BE2C (cell line): ENCODE data around the gene EFCAB8. TPM values are rescaled to one million over a fixed set of nuclear protein-coding genes. Genes with fewer than 3 reads are reported as not detected.
A peak's percentile ranks its signal among the peaks of the same experiment; 100 is the strongest.

ENCODE experiments used
- DNase-seq: peaks from one replicate; pipeline ENCODE4 v3.0.0-alpha.2; 2020
- H3K27me3 ChIP-seq: fragments of 250-450 bp; sonication (Bioruptor Pico); 2 replicates; pipeline ENCODE4 v1.5.1; 2020; ENCODE audit warnings: mild to moderate bottlenecking
- H3K36me3 ChIP-seq: fragments of 250-450 bp; sonication (Bioruptor Pico); 2 replicates; pipeline ENCODE4 v1.5.1; 2020; ENCODE audit warnings: mild to moderate bottlenecking
- H3K4me1 ChIP-seq: fragments of 250-450 bp; sonication (Bioruptor Pico); 2 replicates; pipeline ENCODE4 v1.5.1; 2020
- H3K4me3 ChIP-seq: 2 replicates; pipeline ENCODE4 v1.5.1; 2011; ENCODE audit warnings: low read depth, low read length
- H3K9me3 ChIP-seq: fragments of 250-450 bp; sonication (Bioruptor Pico); 2 replicates; pipeline ENCODE4 v1.5.1; 2020
- CTCF ChIP-seq: IDR thresholded peaks from 2 replicates; pipeline ENCODE4 v1.5.1; 2012; ENCODE audit warnings: mild to moderate bottlenecking, low read depth, low read length
- polyA plus RNA-seq: library from polyadenylated mRNA; unstranded; fragments of >200 nt; gene quantifications from one replicate; pipeline ENCODE4 v1.2.1, GENCODE V29; 2012; ENCODE audit warnings: low read depth, missing spikeins; ENCODE audit not compliant: insufficient read length, insufficient read depth

Gene EFCAB8
- polyA plus RNA-seq, result not detected

GRCh38 chr20:32858701-32859372 is at the start of gene EFCAB8:
EFCAB8 (plus strand) TSS chr20:32858923; CDS start chr20:32863793, 4,870 bp downstream.
- Histone ChIP-seq H3K36me3 (peaks cover 15% of the 10 kb centered on the region), H3K4me3 (no peak within 1 kb of the TSS)
- no peak for DNase-seq

DNA sequence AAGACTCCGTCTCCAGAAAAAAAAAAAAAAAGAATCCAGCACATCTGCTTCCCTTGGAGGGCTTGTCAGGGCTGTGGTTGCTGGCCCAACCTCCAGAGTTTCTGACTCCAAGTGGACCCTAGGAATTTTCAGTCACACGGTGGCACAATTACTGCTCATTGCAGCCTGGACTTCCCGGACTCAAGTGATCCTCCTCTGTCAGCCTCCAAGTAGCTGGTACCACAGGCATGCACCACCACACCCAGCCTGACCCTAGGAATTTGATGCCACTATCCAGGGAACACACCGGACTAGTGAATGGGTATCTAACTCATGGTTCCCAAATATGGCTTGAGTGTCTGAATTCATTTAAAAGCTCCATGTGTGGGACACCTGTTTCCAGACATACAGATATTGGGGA is 48.8 kb upstream of the EFCAB8 start:
- H3K9me3 ChIP-seq, result no peaks in the 10 kb centered on the region
- H3K4me3 ChIP-seq, result no peak overlapping the region
- H3K4me1 ChIP-seq, result no peaks in the 10 kb centered on the region
- no peak for DNase-seq
- TF ChIP-seq CTCF, result no peak
- H3K27me3 ChIP-seq, result no peaks in the 10 kb centered on the region
- H3K36me3 ChIP-seq, result no peaks in the 10 kb centered on the region

More at GRCh38 chr20:32858701-32859372, at the start of gene EFCAB8:
- TF ChIP-seq CTCF, result peak; percentile 18
- Histone ChIP-seq H3K4me1 (no peaks in the 10 kb centered on the region), H3K27me3 (no peaks in the 10 kb centered on the region), H3K9me3 (no peaks in the 10 kb centered on the region)

GRCh38 chr20:32810941-32811340 is 47.8 kb upstream of the EFCAB8 start:
- no peaks in the 10 kb centered on the region for H3K9me3 ChIP-seq
- no peak for DNase-seq
- H3K4me3 ChIP-seq, result no peak overlapping the region
- no peaks in the 10 kb centered on the region for H3K4me1 ChIP-seq
- TF ChIP-seq CTCF, result no peak
- H3K27me3 ChIP-seq, result no peaks in the 10 kb centered on the region
- H3K36me3 ChIP-seq, result no peaks in the 10 kb centered on the region

GRCh38 chr20:32811886-32812285 is 46.8 kb upstream of the EFCAB8 start:
- no peak overlapping the region for H3K4me3 ChIP-seq
- no peaks in the 10 kb centered on the region for H3K4me1 ChIP-seq
- TF ChIP-seq CTCF, result no peak
- no peak for DNase-seq
- H3K36me3 ChIP-seq, result no peaks in the 10 kb centered on the region
- no peaks in the 10 kb centered on the region for H3K27me3 ChIP-seq
- H3K9me3 ChIP-seq, result no peaks in the 10 kb centered on the region

DNA sequence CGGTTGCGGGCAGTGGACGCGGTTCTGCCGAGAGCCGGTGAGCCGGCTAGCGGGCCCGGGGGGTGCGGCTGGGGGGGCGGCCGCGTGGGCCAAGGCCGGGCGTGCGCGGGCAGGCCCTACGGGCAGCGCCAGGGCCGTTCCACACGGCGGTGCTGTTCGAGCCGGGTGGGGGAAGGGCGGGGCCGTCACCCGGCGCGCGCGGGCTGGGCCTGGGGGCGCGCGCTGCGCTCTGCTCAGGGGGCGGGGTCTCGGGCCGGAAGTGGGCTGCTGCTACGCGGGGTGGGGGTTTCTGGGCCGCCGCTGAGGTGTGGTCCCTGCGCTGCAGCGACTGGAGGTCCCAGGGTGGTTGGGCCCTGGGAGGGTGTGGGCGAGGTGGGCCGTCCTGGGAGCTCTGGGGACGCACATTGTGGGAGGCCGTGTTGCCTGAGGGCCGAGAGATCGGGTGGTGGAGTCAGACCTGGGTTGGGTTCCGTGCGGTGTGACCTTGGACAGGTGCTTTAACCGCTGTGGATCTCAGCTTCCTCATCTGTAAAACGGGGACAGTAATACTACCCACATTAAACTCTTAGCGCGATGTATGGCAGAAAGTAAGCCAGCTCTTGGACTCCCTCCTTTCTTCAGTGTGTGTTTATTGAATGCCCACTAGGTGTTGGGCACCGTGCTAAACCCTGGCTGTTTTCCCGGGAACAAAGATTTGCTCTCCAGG is 38.6 kb upstream of the EFCAB8 start:
- peak; percentile 92 for DNase-seq
- Histone ChIP-seq H3K4me1 (no peaks in the 10 kb centered on the region), H3K4me3 (peak overlapping the region; percentile 99), H3K36me3 (peaks cover under 1% of the 10 kb centered on the region), H3K9me3 (no peaks in the 10 kb centered on the region), H3K27me3 (no peaks in the 10 kb centered on the region)
- no peak for TF ChIP-seq CTCF

DNA sequence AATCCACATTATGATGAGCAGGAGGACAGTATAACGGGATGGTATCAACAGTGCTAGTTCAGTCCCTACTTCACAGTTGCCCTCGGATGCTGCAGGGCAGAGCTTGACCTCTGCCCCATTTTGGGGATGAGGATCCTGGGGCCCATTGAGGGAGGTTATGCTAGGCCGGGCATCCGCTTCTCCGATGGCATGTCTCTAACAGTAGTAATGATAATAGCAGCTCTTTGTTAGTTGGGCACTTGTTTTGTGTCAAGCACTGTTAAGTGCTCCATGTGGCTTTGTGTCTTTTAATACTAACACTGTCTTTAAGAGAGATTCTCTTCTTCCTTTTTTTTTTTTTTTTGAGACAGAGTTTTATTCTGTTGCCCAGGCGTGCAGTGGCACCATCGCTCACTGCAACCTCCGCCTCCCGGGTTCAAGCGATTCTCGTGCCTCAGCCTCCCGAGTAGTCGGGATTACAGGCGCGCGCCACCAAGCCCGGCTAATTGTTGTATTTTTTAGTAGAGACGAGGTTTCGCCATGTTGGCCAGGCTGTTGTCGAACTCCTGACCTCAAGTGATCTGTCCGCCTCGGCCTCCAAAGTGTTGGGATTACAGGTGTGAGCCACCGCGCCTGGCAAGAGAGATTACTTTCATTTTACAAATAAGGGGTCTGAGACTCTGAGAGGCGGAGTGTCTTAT is 37.9 kb upstream of the EFCAB8 start:
- TF ChIP-seq CTCF, result no peak
- Histone ChIP-seq H3K9me3 (no peaks in the 10 kb centered on the region), H3K4me1 (no peaks in the 10 kb centered on the region), H3K27me3 (no peaks in the 10 kb centered on the region), H3K4me3 (peak overlapping the region; percentile 99), H3K36me3 (peaks cover 6% of the 10 kb centered on the region)
- no peak for DNase-seq
